OCI-LY1 (cell line): ENCODE measurements around the gene NRDE2.
"Not testable (repeated sequence)": the region's sequence is repeated elsewhere in the genome, so short reads cannot be mapped to it uniquely, and the experiment has no call there.

Experiments
- H2AFZ ChIP-seq: fragments of 200-600 bp; sonication (generic), shearing (Covaris generic); 2 replicates; pipeline ENCODE4 v1.6.0; 2014; ENCODE audit warnings: antibody characterized with exemption, mild to moderate bottlenecking, low read length
- H3F3A ChIP-seq: fragments of 200-600 bp; sonication (generic), shearing (Covaris generic); 2 replicates; pipeline ENCODE4 v1.6.0; 2014; ENCODE audit warnings: mild to moderate bottlenecking, antibody characterized with exemption, low read length, moderate library complexity; ENCODE audit not compliant: insufficient read depth
- H3K27ac ChIP-seq: fragments of 200-600 bp; sonication (generic); 2 replicates; pipeline ENCODE4 v1.5.1; 2014; ENCODE audit warnings: low read length, mixed run types, mild to moderate bottlenecking, low read depth; ENCODE audit not compliant: poor library complexity, severe bottlenecking
- H3K27me3 ChIP-seq: fragments of 200-600 bp; sonication (generic); 2 replicates; pipeline ENCODE4 v1.6.0; 2014; ENCODE audit warnings: antibody characterized with exemption, mild to moderate bottlenecking, low read length, moderate library complexity; ENCODE audit not compliant: insufficient read depth
- H3K36me3 ChIP-seq: fragments of 200-600 bp; sonication (generic); 2 replicates; pipeline ENCODE4 v1.6.1; 2014; ENCODE audit warnings: mild to moderate bottlenecking, antibody characterized with exemption, low read length, moderate library complexity, mixed read lengths; ENCODE audit not compliant: insufficient read depth
- H3K4me1 ChIP-seq: fragments of 200-600 bp; sonication (generic); 2 replicates; pipeline ENCODE4 v1.5.1; 2014; ENCODE audit warnings: mild to moderate bottlenecking, low read length, moderate library complexity; ENCODE audit not compliant: insufficient read depth, severe bottlenecking
- H3K4me2 ChIP-seq: fragments of 200-600 bp; sonication (generic), shearing (Covaris generic); 2 replicates; pipeline ENCODE4 v1.6.1; 2014; ENCODE audit warnings: low read length
- H3K4me3 ChIP-seq: fragments of 200-600 bp; sonication (generic); 2 replicates; pipeline ENCODE4 v1.5.1; 2014; ENCODE audit warnings: low read length, low read depth, mild to moderate bottlenecking, mixed read lengths; ENCODE audit not compliant: poor library complexity, severe bottlenecking
- H3K79me2 ChIP-seq: fragments of 200-600 bp; shearing (Covaris generic); 2 replicates; pipeline ENCODE4 v1.6.1; 2016; ENCODE audit warnings: mixed run types, low read length, mixed read lengths; ENCODE audit not compliant: insufficient read depth
- H3K9ac ChIP-seq: fragments of 200-600 bp; sonication (generic), shearing (Covaris generic); 2 replicates; pipeline ENCODE4 v1.6.1; 2014; ENCODE audit warnings: mild to moderate bottlenecking, low read length, mixed read lengths
- H3K9me2 ChIP-seq: fragments of 200-600 bp; sonication (generic), shearing (Covaris generic); 2 replicates; pipeline ENCODE4 v1.6.1; 2014; ENCODE audit warnings: low read depth, mild to moderate bottlenecking, low read length, mixed read lengths
- H3K9me3 ChIP-seq: fragments of 200-600 bp; shearing (Covaris generic); 2 replicates; pipeline ENCODE4 v1.6.1; 2014; ENCODE audit warnings: low read length, mixed read lengths
- H4K20me1 ChIP-seq: fragments of 200-600 bp; sonication (generic), shearing (Covaris generic); 2 replicates; pipeline ENCODE4 v1.6.0; 2016; ENCODE audit warnings: mild to moderate bottlenecking, low read length; ENCODE audit not compliant: insufficient read depth
- EZH2 ChIP-seq: fragments of 200-600 bp; sonication (generic), shearing (Covaris generic); IDR thresholded peaks from 2 replicates; pipeline ENCODE4 v1.8.0; 2017; ENCODE audit warnings: borderline replicate concordance, mixed run types, mild to moderate bottlenecking, antibody characterized with exemption, low read length, moderate library complexity, mixed read lengths
- TF ChIP-seq, protein P1 (sequence below): fragments of 200-600 bp; sonication (generic), shearing (Covaris generic); IDR thresholded peaks from 2 replicates; pipeline ENCODE4 v1.5.1; 2017; ENCODE audit warnings: mild to moderate bottlenecking, antibody characterized with exemption, low read length, moderate library complexity, mixed read lengths

Gene NRDE2

DNA sequence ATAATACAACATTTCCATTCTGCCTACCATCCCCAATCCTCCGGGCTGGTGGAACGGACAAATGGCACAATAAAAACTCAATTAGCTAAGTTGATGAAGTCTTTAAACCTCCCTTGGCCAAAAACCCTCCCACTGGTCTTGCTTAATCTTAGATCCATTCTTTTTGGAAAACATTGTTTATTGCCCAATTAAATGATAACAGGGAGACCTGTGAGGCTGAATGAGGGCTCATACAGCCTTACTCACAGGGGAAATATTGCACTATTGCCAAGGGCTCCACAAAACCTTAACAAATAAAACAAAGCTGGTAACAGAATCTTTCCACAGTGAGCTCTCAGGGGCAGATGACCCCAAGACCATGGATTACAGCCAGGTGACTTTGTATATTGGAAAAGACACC is 83.1 kb downstream of the NRDE2 start:
- no peak overlapping the region for H3K4me3 ChIP-seq
- no peaks in the 10 kb centered on the region; the same call in 1 of the 2 replicates for H3K27me3 ChIP-seq
- H3K79me2 ChIP-seq: no peaks in the 10 kb centered on the region
- H2AFZ ChIP-seq: no peak overlapping the region
- no peak for TF ChIP-seq EZH2
- TF ChIP-seq, protein P1, sequence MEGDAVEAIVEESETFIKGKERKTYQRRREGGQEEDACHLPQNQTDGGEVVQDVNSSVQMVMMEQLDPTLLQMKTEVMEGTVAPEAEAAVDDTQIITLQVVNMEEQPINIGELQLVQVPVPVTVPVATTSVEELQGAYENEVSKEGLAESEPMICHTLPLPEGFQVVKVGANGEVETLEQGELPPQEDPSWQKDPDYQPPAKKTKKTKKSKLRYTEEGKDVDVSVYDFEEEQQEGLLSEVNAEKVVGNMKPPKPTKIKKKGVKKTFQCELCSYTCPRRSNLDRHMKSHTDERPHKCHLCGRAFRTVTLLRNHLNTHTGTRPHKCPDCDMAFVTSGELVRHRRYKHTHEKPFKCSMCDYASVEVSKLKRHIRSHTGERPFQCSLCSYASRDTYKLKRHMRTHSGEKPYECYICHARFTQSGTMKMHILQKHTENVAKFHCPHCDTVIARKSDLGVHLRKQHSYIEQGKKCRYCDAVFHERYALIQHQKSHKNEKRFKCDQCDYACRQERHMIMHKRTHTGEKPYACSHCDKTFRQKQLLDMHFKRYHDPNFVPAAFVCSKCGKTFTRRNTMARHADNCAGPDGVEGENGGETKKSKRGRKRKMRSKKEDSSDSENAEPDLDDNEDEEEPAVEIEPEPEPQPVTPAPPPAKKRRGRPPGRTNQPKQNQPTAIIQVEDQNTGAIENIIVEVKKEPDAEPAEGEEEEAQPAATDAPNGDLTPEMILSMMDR: no peak
- no peaks in the 10 kb centered on the region for H3K36me3 ChIP-seq
- H3K9me3 ChIP-seq: no peaks in the 10 kb centered on the region
- H3K4me1 ChIP-seq: peaks cover 2% of the 10 kb centered on the region
- no peaks in the 10 kb centered on the region for H3F3A ChIP-seq
- H3K9me2 ChIP-seq: no peaks in the 10 kb centered on the region
- H4K20me1 ChIP-seq: no peaks in the 10 kb centered on the region
- no peak overlapping the region for H3K27ac ChIP-seq
- H3K9ac ChIP-seq: no peak overlapping the region
- no peak overlapping the region for H3K4me2 ChIP-seq

DNA sequence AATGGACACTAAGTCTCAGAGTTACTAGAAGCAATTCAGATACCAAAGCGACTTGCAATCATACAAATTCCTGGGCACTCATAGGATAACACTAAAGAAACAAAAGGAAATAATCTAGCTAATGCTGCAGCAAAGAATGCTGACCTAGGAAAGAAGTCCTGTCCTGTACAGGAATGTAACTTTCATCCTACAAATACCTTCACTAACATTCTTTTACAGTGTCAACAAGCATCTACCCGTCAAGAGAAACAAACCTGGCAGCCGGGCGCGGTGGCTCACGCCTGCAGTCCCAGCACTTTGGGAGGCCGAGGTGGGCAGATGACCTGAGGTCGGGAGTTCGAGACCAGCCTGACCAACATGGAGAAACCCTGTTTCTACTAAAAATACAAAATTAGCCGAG is 84.3 kb downstream of the NRDE2 start:
- not testable (repeated sequence) for H3K27ac ChIP-seq, H3K4me2 ChIP-seq, H3K9me3 ChIP-seq, H3K36me3 ChIP-seq, H3K9me2 ChIP-seq, H3K4me3 ChIP-seq, H3K4me1 ChIP-seq, H3F3A ChIP-seq, H2AFZ ChIP-seq, H3K27me3 ChIP-seq, H4K20me1 ChIP-seq, H3K9ac ChIP-seq, H3K79me2 ChIP-seq

DNA sequence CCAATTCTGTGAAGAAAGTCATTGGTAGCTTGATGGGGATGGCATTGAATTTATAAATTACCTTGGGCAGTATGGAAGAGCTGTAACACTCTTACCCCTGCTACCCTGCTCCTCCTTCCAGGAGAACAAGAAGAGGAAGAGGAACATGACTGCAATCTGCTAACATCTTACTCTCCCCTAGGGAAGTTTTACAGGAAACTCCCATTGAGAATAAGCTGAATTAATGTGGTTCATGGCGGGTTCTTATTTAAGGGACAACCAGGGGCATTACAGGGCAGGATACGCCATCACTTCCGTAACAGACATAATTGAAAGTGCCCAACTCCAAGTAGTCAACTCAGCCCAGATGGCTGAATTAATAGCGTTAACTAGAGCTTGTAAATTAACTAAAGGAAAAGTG is 84.8 kb downstream of the NRDE2 start:
- Histone ChIP-seq H3K9me3 (no peaks in the 10 kb centered on the region), H3K27ac (no peak overlapping the region), H3K9ac (no peak overlapping the region), H3F3A (no peaks in the 10 kb centered on the region), H3K36me3 (no peaks in the 10 kb centered on the region), H3K79me2 (no peaks in the 10 kb centered on the region), H3K4me3 (no peak overlapping the region), H3K4me1 (no peaks in the 10 kb centered on the region), H3K9me2 (no peaks in the 10 kb centered on the region), H3K4me2 (no peak overlapping the region), H2AFZ (no peak overlapping the region), H4K20me1 (no peaks in the 10 kb centered on the region), H3K27me3 (no peaks in the 10 kb centered on the region; the same call in 1 of the 2 replicates)
- no peak for TF ChIP-seq EZH2
- TF ChIP-seq, protein P1: no peak

DNA sequence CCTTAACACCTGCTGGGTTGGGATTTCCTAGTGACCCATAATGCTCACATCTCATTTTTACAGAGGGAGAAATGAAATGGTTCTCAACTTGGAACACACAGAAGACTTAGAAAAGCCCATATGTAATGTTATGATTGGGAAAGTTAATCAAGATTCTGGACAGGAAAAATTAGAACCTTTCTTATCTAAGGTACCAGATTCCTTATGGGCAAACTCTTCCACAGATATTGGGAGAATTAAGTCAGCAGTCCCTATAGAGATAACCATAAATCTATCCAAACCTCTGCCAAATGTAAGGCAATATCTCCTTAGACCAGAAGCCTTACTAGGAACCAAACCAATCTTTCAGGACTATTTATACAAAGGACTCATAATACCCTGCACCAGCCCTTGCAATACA is 89.3 kb downstream of the NRDE2 start:
- H3K36me3 ChIP-seq: no peaks in the 10 kb centered on the region; the same call in 1 of the 2 replicates
- TF ChIP-seq EZH2: no peak
- TF ChIP-seq, protein P1: no peak
- no peaks in the 10 kb centered on the region for H3F3A ChIP-seq
- no peaks in the 10 kb centered on the region; the same call in 1 of the 2 replicates for H3K27me3 ChIP-seq
- H3K4me1 ChIP-seq: no peaks in the 10 kb centered on the region
- peaks cover 15% of the 10 kb centered on the region for H3K9me3 ChIP-seq
- H3K4me3 ChIP-seq: no peak overlapping the region
- no peak overlapping the region for H3K9ac ChIP-seq
- H3K79me2 ChIP-seq: no peaks in the 10 kb centered on the region
- no peaks in the 10 kb centered on the region for H3K9me2 ChIP-seq
- H2AFZ ChIP-seq: no peak overlapping the region
- H3K4me2 ChIP-seq: no peak overlapping the region
- H4K20me1 ChIP-seq: no peaks in the 10 kb centered on the region
- no peak overlapping the region for H3K27ac ChIP-seq
